Panc1 (cell line): ENCODE measurements around the gene GRIN3B. TPM values are rescaled to one million over a fixed set of nuclear protein-coding genes. Genes with fewer than 3 reads are reported as not detected.

Experiments
- ATAC-seq: fragments of 200-7000 bp; cut with Tn5 transposase; 2 replicates; pipeline ENCODE4 v1.9.1; 2020; ENCODE audit warnings: mild to moderate bottlenecking, moderate library complexity
- BruUV-seq: library from RNA; stranded (reverse); fragments of 400-500 nt; replicated peaks from 2 replicates; lab custom pipeline; 2021; lab: Mats Ljungman, UMichigan
- CTCF ChIA-PET: fragments of 300-600 bp; sonication (Branson Sonifier 250); formaldehyde crosslinking; loops from one replicate; lab custom pipeline; 2022; ENCODE audit warnings: antibody characterized with exemption; lab: Charles Lee
- POLR2A ChIA-PET: fragments of 300-600 bp; sonication (Branson Sonifier 250); formaldehyde crosslinking; loops from one replicate; lab custom pipeline; 2022; ENCODE audit warnings: antibody characterized with exemption; lab: Charles Lee
- DNase-seq: peaks from one replicate; pipeline ENCODE4 v3.0.0-alpha.2; 2010; ENCODE audit warnings: low read depth, low spot score
- H3K27ac ChIP-seq: 2 replicates; pipeline ENCODE4 v1.5.1; 2011; ENCODE audit warnings: mild to moderate bottlenecking, low read length, inconsistent platforms
- H3K27me3 ChIP-seq: fragments of 200-500 bp; sonication (Bioruptor generic); 2 replicates; pipeline ENCODE4 v1.6.0; 2014; ENCODE audit warnings: low read length, inconsistent platforms; ENCODE audit not compliant: control insufficient read depth, insufficient read depth
- H3K36me3 ChIP-seq: fragments of 200-500 bp; sonication (Bioruptor generic); 2 replicates; pipeline ENCODE4 v1.5.1; 2014; ENCODE audit warnings: inconsistent platforms, mild to moderate bottlenecking, low read length, moderate library complexity; ENCODE audit not compliant: control insufficient read depth, insufficient read depth
- H3K4me1 ChIP-seq: 2 replicates; pipeline ENCODE4 v1.5.1; 2011; ENCODE audit warnings: inconsistent platforms, mild to moderate bottlenecking, low read length, moderate library complexity; ENCODE audit not compliant: control insufficient read depth, insufficient read depth
- H3K4me3 ChIP-seq, 2 experiments: 2 replicates each; pipeline ENCODE4 v1.5.1; 2011 to 2012; ENCODE audit warnings: low read depth in 2 of 2, low read length in 2 of 2, mild to moderate bottlenecking in 2 of 2, inconsistent platforms in 1 of 2, moderate library complexity in 1 of 2
- H3K9me3 ChIP-seq: fragments of 200-500 bp; sonication (Bioruptor generic); 2 replicates; pipeline ENCODE4 v1.5.1; 2014; ENCODE audit warnings: low read depth, mild to moderate bottlenecking, inconsistent platforms, low read length, moderate library complexity; ENCODE audit not compliant: control insufficient read depth, insufficient read depth
- CTCF ChIP-seq: fragments of 450-650 bp; IDR thresholded peaks from 2 replicates; pipeline ENCODE4 v1.5.1; 2017; ENCODE audit warnings: mild to moderate bottlenecking
- POLR2AphosphoS5 ChIP-seq: IDR thresholded peaks from 2 replicates; pipeline ENCODE4 v1.6.1; 2012; ENCODE audit warnings: mild to moderate bottlenecking, low read depth, low read length, moderate library complexity
- REST ChIP-seq, 2 experiments: IDR thresholded peaks; 2 replicates each; pipeline ENCODE4 v1.6.1; 2011 to 2012; ENCODE audit warnings: low read depth in 2 of 2, control low read depth in 1 of 2, low read length in 1 of 2, mild to moderate bottlenecking in 1 of 2, moderate library complexity in 1 of 2; ENCODE audit not compliant: insufficient read depth in 1 of 2
- SIN3A ChIP-seq: IDR thresholded peaks from 2 replicates; pipeline ENCODE4 v1.6.1; 2012; ENCODE audit warnings: low read depth, mild to moderate bottlenecking, low read length, moderate library complexity, borderline replicate concordance; ENCODE audit not compliant: insufficient read depth
- TCF7L2 ChIP-seq: IDR thresholded peaks from 2 replicates; pipeline ENCODE4 v1.6.1; 2011; ENCODE audit warnings: mild to moderate bottlenecking, low read depth, low read length, inconsistent platforms
- in situ Hi-C: cut with HindIII; loops from 2 replicates; pipeline ENCODE4 v1.10.0; 2016; ENCODE audit warnings: low sequenced_read_pairs, low pct_unique_long_range_greater_than_20kb
- intact Hi-C: fragments of 100-400 bp; cut with micrococcal nuclease; formaldehyde crosslinking; loops from one replicate; pipeline ENCODE4 v1.10.0; 2022; ENCODE audit not compliant: unreplicated experiment
- total RNA-seq: library from RNA; stranded (reverse); gene quantifications from one replicate; pipeline ENCODE4 v1.2.1, GENCODE V29; 2021; ENCODE audit not compliant: unreplicated experiment

The GRIN3B gene
- total RNA-seq, 1 experiment from 2014 or later = 4.6 TPM

- BruUV-seq = no TSS peak
- ChIA-PET CTCF (interaction anchor here (0.6 kb wide), 1 partner anchor 70 kb away, joined by 4 read pairs; no protein-coding TSS in a partner anchor), POLR2A (no interaction called here)
- Histone ChIP-seq H3K9me3 (no peaks in the 10 kb centered on the region), H3K27ac (no peak overlapping the region), H3K4me1 (no peaks in the 10 kb centered on the region), H3K27me3 (no peaks in the 10 kb centered on the region), H3K36me3 (no peaks in the 10 kb centered on the region), H3K4me3 (no peak overlapping the region)
- no peak for ATAC-seq
- in situ Hi-C loops = no loop called here
- no peak for DNase-seq
- intact Hi-C loops = no loop called here
- TF ChIP-seq REST (IDR thresholded peaks at IDR 0.05; ENCODE audit: insufficient read depth in 1 of 2, low read depth in 2 of 2, low read length in 1 of 2) = no peak
- TF ChIP-seq SIN3A = no peak
- TF ChIP-seq TCF7L2 = no peak
- no peak for TF ChIP-seq CTCF
- no peak for TF ChIP-seq POLR2AphosphoS5
These were observed 35.2 kb upstream of the GRIN3B start for GRCh38 chr19:964761-965694.

- no peak for ATAC-seq
- BruUV-seq = no TSS peak
- Histone ChIP-seq H3K4me1 (no peaks in the 10 kb centered on the region), H3K4me3 (no peak overlapping the region), H3K9me3 (no peaks in the 10 kb centered on the region), H3K27me3 (no peaks in the 10 kb centered on the region), H3K27ac (no peak overlapping the region), H3K36me3 (peaks cover 3% of the 10 kb centered on the region; the same call in 1 of the 2 replicates)
- CTCF ChIA-PET = interaction anchor here (0.6 kb wide), 2 partner anchors 10 to 35 kb away, joined by 3 read pairs; no protein-coding TSS in a partner anchor
- no peak for TF ChIP-seq TCF7L2
- TF ChIP-seq POLR2AphosphoS5 = no peak
- no peak for TF ChIP-seq REST (IDR thresholded peaks at IDR 0.05; ENCODE audit: insufficient read depth in 1 of 2, low read depth in 2 of 2, low read length in 1 of 2)
- TF ChIP-seq CTCF = no peak
- no peak for TF ChIP-seq SIN3A
- POLR2A ChIA-PET = no interaction called here
- in situ Hi-C loops (no loop called here), intact Hi-C loops (no loop called here)
- DNase-seq = no peak
These were observed 33.6 kb upstream of the GRIN3B start for GRCh38 chr19:966485-967088.
